GM19467 (cell line): ENCODE results near the gene LDLRAD4.

ENCODE experiments used
- ATAC-seq: cut with Tn5 transposase; IDR thresholded peaks from one replicate; pipeline ENCODE4 v1.9.1; 2021; ENCODE audit warnings: mild to moderate bottlenecking, moderate library complexity; ENCODE audit not compliant: unreplicated experiment

The LDLRAD4 gene

GRCh38 chr18:13440277-13441248, 222.0 kb downstream of the LDLRAD4 start:
- no peak for ATAC-seq

- ATAC-seq = no peak
These were observed 223.2 kb downstream of the LDLRAD4 start for GRCh38 chr18:13441736-13442135.

DNA sequence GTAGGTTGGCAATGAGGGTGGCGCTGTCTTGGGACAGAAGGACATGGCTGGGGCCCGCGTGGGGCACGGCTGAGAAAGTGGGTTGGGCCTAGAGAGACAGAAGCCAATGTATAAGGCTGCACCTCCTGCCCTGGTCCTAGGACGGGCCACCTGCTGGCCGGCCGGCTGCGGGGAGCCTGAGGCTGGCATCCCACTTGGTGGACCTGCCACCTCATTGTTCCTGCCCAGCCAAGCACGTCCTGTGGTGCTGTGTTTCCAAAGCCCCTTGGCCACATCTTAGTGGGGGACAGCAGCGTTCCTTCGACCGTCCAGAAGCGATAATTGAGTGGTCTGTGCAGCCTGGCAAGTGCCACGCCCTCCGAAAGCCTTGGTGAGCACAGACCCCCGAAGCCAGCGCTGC, 223.9 kb downstream of the LDLRAD4 start:
- ATAC-seq = no peak

- ATAC-seq = no peak
These were observed 225.0 kb downstream of the LDLRAD4 start for GRCh38 chr18:13443552-13443951.

- no peak for ATAC-seq
These were observed 226.1 kb downstream of the LDLRAD4 start for GRCh38 chr18:13444430-13445240.

GRCh38 chr18:13445241-13445897, 226.8 kb downstream of the LDLRAD4 start:
- no peak for ATAC-seq

DNA sequence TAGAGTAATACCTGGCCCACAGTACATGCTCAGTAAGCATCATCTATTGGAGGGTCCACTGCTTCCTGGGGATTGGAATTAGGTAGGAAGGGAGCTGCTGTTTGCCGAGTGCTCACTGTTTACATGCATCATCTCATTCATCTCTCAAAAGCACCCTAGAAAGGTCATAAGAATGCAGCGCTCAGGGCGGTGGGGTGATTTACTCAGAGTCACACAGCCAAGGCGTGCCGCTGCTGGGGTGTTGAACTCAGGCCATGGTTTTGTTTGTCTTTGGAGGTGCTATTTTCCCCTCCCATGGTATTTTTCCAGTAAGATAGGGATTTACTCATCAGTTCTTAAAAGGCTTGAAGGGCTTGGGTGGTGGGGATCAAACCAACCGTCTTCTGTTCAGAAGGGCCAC, 227.5 kb downstream of the LDLRAD4 start:
- no peak for ATAC-seq

- no peak for ATAC-seq
These were observed 228.3 kb downstream of the LDLRAD4 start for GRCh38 chr18:13446610-13447461.

GRCh38 chr18:13447621-13448334, 229.2 kb downstream of the LDLRAD4 start:
- ATAC-seq = no peak

DNA sequence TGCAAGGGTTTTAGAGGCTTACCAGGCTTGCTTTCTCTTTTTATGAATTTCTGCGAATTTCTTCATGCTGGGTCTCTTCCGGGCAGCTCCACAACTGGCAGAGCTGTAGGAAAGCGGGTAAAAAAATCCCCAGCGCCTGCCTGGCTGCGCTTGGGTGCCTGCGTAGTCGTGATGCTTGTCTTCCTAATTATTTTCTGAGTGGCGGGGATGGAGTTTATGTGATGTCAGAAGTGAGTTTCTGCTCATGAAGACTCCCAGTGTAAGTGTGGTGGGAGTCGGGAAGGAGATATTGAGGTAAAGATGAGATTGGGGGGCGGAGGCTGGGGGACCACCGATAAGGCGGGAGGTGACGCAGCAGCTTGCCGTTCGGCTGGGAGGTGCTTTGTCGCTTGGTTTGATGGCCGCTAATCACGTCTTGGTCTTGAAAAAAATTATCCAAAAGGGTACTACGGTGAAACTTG, 229.8 kb downstream of the LDLRAD4 start:
- no peak for ATAC-seq

DNA sequence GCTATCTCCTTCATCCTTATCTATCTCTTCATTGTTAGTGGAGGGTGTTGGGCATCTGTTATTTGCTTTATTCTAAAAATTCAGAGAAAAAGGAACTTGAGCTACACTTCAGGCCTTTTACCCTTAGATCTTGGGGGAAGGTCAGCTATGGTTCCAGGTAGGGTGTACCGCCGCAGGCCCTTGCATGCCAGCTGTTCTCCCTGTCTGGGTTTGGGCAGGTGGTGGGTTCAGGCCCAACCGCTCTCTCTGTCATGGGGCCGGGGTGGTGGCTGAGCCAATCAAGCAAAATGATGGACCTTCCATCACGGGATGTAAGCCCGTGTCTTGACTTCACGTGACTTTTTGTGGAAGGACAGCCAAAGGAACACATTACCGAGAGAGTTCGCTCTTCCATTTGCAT, 231.1 kb downstream of the LDLRAD4 start:
- no peak for ATAC-seq

DNA sequence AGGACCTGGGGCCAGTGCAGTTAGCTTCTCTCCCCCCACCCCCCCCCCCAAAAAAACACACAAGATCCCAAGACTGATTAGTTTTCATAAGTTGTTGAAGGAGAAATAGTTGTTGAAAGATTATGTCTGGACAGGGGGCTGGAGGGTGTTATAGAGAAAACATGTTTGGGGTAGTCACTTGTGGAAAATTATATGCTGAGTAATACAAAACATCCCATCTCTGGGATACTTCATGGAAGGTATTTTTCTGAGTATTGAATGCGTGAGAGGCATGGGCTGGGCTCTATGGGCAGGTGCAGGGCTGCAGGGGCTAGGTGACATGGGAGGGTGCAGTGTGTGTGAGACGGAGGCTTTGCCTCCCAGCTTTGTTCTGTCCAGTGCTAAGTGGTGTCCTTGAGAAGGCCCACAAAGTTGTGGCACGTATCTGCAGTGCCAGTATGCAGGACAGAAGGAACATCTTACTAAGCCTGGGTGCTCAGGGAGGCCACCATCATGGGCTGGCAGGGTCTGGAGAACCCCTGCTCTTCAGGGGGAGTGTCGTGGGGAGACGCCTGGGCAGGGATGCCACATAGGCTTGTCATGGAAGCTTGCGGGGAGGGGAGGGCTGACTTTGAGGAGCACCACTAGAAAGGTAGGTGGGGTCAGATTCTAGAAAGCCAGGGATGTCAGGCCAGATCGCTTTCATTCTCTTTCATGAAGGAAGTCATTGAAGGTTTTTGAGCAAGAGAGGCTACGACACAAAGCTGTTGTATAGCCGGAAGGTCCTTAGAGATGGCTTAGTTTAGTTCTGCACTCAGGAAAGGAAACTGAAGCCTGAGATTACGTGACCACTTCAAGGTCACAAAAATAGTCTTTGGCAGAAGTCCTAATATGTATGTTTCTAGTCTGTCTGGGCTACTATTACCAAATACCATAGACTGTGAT, 232.0 kb downstream of the LDLRAD4 start:
- peak; percentile 48 for ATAC-seq

DNA sequence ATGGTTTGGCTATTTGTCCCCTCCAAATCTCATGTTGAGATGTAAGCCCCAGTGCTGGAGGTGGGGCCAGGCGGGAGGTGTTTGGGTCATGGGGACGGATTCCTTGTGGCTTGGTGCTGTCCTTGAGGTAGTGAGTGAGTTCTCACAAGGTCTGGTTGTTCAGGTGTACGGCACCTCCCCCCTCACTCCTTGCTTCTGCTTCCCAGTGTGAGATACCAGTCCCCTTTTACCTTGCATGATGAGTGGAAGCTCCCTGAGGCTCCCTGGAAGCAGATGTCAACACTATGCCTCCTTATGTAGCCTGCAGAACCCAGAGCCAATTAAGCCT, 232.6 kb downstream of the LDLRAD4 start:
- no peak for ATAC-seq

GRCh38 chr18:13451661-13452387, 233.3 kb downstream of the LDLRAD4 start:
- ATAC-seq = no peak

DNA sequence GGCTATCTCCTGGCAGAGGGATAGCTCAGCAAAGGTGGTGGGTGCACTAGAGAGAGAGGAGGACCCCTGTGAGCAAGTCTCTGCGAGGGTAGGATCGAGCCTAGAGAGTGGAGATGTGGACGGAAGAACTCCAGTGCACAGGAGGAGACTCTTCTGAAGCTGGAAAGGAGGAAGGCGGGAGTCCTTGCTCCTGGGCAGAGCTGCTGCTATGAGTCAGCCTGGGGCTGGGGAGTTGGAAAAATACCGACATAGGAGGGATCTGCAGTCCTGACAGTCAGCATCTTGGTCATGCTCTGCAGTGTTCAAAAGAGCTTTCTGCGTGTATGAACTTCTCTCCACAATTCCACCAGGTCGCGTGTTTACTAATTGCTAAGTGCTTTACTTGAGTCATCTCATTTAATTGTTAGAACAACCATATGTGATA, 233.8 kb downstream of the LDLRAD4 start:
- ATAC-seq = no peak

GRCh38 chr18:13452871-13453680, 234.5 kb downstream of the LDLRAD4 start:
- ATAC-seq = no peak

GRCh38 chr18:13453714-13454113, 235.2 kb downstream of the LDLRAD4 start:
- ATAC-seq = no peak
